Transverse colon (tissue), 4 donors: ENCODE measurements around the gene NCOA3. TPM values are rescaled to one million over a fixed set of nuclear protein-coding genes. Genes with fewer than 3 reads are reported as not detected.

Source experiments
- DNase-seq: peaks from one replicate; pipeline ENCODE4 v3.0.0-alpha.2; 2019
- H3K27ac ChIP-seq, 4 donors: fragments of 200-600 bp; sonication (generic); 2 replicates each; pipeline ENCODE4 v1.5.1; 2016 to 2018; ENCODE audit warnings: inconsistent platforms in 4 of 4
- H3K27me3 ChIP-seq: fragments of 200-600 bp; sonication (generic); 2 replicates; pipeline ENCODE4 v1.5.1; 2017; ENCODE audit warnings: inconsistent platforms
- H3K36me3 ChIP-seq, 4 donors: fragments of 200-600 bp; sonication (generic); 2 replicates each; pipeline ENCODE4 v1.5.1; 2017 to 2019; ENCODE audit warnings: inconsistent platforms in 4 of 4
- H3K4me1 ChIP-seq, 4 donors: fragments of 200-600 bp; sonication (generic); 2 replicates each; pipeline ENCODE4 v1.5.1; 2017 to 2020; ENCODE audit warnings: inconsistent platforms in 4 of 4
- H3K4me3 ChIP-seq, 4 donors: fragments of 200-600 bp; sonication (generic); 1 replicate in 1 of 4; 2 replicates in 3 of 4; pipeline versions ENCODE4 v1.5.1 to v1.6.1; 2017 to 2019; ENCODE audit warnings: inconsistent platforms in 4 of 4
- H3K9me3 ChIP-seq, 2 donors: fragments of 200-600 bp; sonication (generic); 2 replicates each; pipeline ENCODE4 v1.5.1; 2017 to 2019; ENCODE audit warnings: inconsistent platforms in 2 of 2
- CTCF ChIP-seq, 5 experiments: fragments of 200-600 bp in 3 of 5; fragments of 450-650 bp in 2 of 5; sonication (generic) in 3 of 5; IDR thresholded peaks; 1 replicate in 2 of 5; 2 replicates in 3 of 5; pipeline ENCODE4 v1.5.1; 2016 to 2017; ENCODE audit warnings: antibody characterized with exemption in 5 of 5, inconsistent platforms in 3 of 5, mild to moderate bottlenecking in 2 of 5, moderate library complexity in 1 of 5
- EP300 ChIP-seq: sonication (generic); formaldehyde crosslinking; IDR thresholded peaks from one replicate; pipeline ENCODE4 v1.6.1; 2017; ENCODE audit warnings: antibody characterized with exemption, low read depth
- POLR2A ChIP-seq: fragments of 450-650 bp; IDR thresholded peaks from one replicate; pipeline ENCODE4 v1.6.1; 2016; ENCODE audit warnings: antibody characterized with exemption, mild to moderate bottlenecking, moderate library complexity
- POLR2AphosphoS5 ChIP-seq, 3 donors: sonication (generic); formaldehyde crosslinking; IDR thresholded peaks; one replicate each; pipeline ENCODE4 v1.6.1; 2016; ENCODE audit warnings: antibody characterized with exemption in 3 of 3
- WGBS, 2 donors: methylation state at CpG; one replicate each; pipeline ENCODE4 v1.1.5; 2018; ENCODE audit warnings: low coverage in 1 of 2; 5-methylcytosine and 5-hydroxymethylcytosine counted together
- in situ Hi-C, 4 donors: fragments of 200-750 bp; cut with MboI; loops; one replicate each; pipeline versions ENCODE4 v1.15.0 to v1.15.1; 2017; ENCODE audit warnings: low sequenced_read_pairs in 3 of 4, low pct_ligation_motif_present in 1 of 4, low pct_unique_long_range_greater_than_20kb in 1 of 4
- intact Hi-C: fragments of 100-400 bp; cut with DNase I; formaldehyde crosslinking; loops from one replicate; pipeline ENCODE4 v1.15.1; 2023; ENCODE audit warnings: low total_unique reads
- total RNA-seq, 4 donors: library from RNA; depleted of rRNA; stranded (reverse); fragments of >200 nt; gene quantifications; one replicate each; pipeline ENCODE4 v1.1.0, GENCODE V29; 2016

NCOA3 gene
- total RNA-seq, 4 donors from 2014 or later = 9.2 to 39.1 (median 22.3) TPM

GRCh38 chr20:47677635-47678453, 176.2 kb downstream of the NCOA3 start:
- Histone ChIP-seq H3K27ac (no peak overlapping the region), H3K4me3 (no peak overlapping the region), H3K4me1 (peaks cover 0 to 10% (median 3%) of the 10 kb centered on the region in 4 donors), H3K36me3 (no peaks in the 10 kb centered on the region), H3K27me3 (no peaks in the 10 kb centered on the region), H3K9me3 (no peaks in the 10 kb centered on the region)
- TF ChIP-seq EP300 (no peak), CTCF (IDR thresholded peaks at IDR 0.05) (peak; percentile 61 to 75 (median 70))
- in situ Hi-C loops = no loop called here
- DNase-seq = peak; percentile 42
- 53 to 100% methylated on average over 1 to 12 of the region's 15 CpGs for WGBS, 2 donors
- intact Hi-C loops = loop anchor here (5.0 to 10.0 kb wide), 2 partner anchors 107 to 944 kb away; partner anchors contain the start of gene SULF2

- no peaks in the 10 kb centered on the region for H3K9me3 ChIP-seq
Observed at GRCh38 chr20:47678536-47678935, 176.8 kb downstream of the NCOA3 start.

DNA sequence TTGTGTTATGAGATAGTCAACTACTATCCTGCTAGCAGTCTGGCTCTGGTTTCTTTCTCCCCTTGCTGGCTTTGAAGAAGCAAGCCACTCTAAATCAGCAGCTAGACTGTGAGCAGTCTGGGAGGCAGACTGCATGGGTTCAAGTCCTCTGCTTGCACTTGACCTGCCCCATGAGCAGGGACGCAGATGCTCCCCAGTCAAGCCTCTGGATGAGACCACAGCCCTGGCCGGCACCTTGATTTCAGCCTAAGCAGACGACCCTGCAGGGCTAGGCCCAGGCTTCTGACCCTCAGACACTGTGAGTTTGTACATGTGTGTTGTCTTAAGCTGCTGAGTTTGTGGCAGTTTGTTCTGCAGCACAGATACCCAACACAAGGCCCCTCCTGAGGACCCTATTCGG, 177.8 kb downstream of the NCOA3 start:
- intact Hi-C loops = loop anchor here (5.0 to 10.0 kb wide), 2 partner anchors 105 to 943 kb away; partner anchors contain the start of gene SULF2

More at GRCh38 chr20:47678536-47678935, 176.8 kb downstream of the NCOA3 start:
- intact Hi-C loops = loop anchor here (5.0 to 10.0 kb wide), 2 partner anchors 106 to 944 kb away; partner anchors contain the start of gene SULF2
- in situ Hi-C loops = no loop called here
- Histone ChIP-seq H3K36me3 (no peaks in the 10 kb centered on the region), H3K4me1 (peaks cover 0 to 10% (median 3%) of the 10 kb centered on the region in 4 donors), H3K4me3 (no peak overlapping the region), H3K27me3 (no peaks in the 10 kb centered on the region), H3K27ac (no peak overlapping the region)
- TF ChIP-seq EP300 (no peak), POLR2A (no peak), POLR2AphosphoS5 (IDR thresholded peaks at IDR 0.05) (no peak), CTCF (IDR thresholded peaks at IDR 0.05) (no peak)
- WGBS, 2 donors = 94% methylated on average over 17 of the region's 17 CpGs; no CpG with 5 or more reads in 1 of the 2 donors
- DNase-seq = no peak

More for the DNA sequence above, 177.8 kb downstream of the NCOA3 start:
- TF ChIP-seq POLR2A (no peak), CTCF (IDR thresholded peaks at IDR 0.05) (no peak), EP300 (no peak), POLR2AphosphoS5 (IDR thresholded peaks at IDR 0.05) (no peak)
- in situ Hi-C loops = no loop called here
- Histone ChIP-seq H3K9me3 (no peaks in the 10 kb centered on the region), H3K4me3 (no peak overlapping the region), H3K36me3 (no peaks in the 10 kb centered on the region), H3K27me3 (no peaks in the 10 kb centered on the region), H3K27ac (no peak overlapping the region), H3K4me1 (peaks cover 0 to 10% (median 3%) of the 10 kb centered on the region in 4 donors)
- DNase-seq = no peak
- 96 to 100% methylated on average over 1 to 4 of the region's 4 CpGs for WGBS, 2 donors
